Common myeloid progenitor, CD34-positive (primary cell): ENCODE data around the gene SAMD4A.

Source experiments
- CTCF ChIA-PET: fragments of 350-600 bp; sonication (Branson Sonifier 250); formaldehyde crosslinking; loops from one replicate; lab custom pipeline; 2021; ENCODE audit warnings: antibody characterized with exemption; lab: Charles Lee
- POLR2A ChIA-PET: fragments of 350-600 bp; sonication (Branson Sonifier 250); formaldehyde crosslinking; loops from one replicate; lab custom pipeline; 2021; ENCODE audit warnings: antibody characterized with exemption; lab: Charles Lee
- DNase-seq, 3 donors: peaks; one replicate each; pipeline versions ENCODE4 v3.0.0 to v3.0.0-alpha.2; 2013
- H3K27ac ChIP-seq, 2 experiments: 1 replicate in 1 of 2; 2 replicates in 1 of 2; pipeline ENCODE4 v1.7.0; 2013; ENCODE audit warnings: inconsistent platforms in 2 of 2, low read length in 2 of 2, mild to moderate bottlenecking in 2 of 2, low read depth in 1 of 2, moderate library complexity in 1 of 2; ENCODE audit not compliant: severe bottlenecking in 2 of 2, insufficient read depth in 1 of 2, poor library complexity in 1 of 2
- H3K27me3 ChIP-seq, 5 experiments: replicated peaks in 2 of 5; 1 replicate in 3 of 5; 2 replicates in 2 of 5; pipeline versions ENCODE4 v1.6.1 to v1.7.0; 2013; ENCODE audit warnings: low read length in 4 of 5, mild to moderate bottlenecking in 2 of 5, moderate library complexity in 2 of 5, inconsistent platforms in 1 of 5; ENCODE audit not compliant: insufficient read depth in 5 of 5, control insufficient read depth in 4 of 5
- H3K36me3 ChIP-seq, 4 experiments: 1 replicate in 2 of 4; 2 replicates in 2 of 4; pipeline versions ENCODE4 v1.6.1 to v1.7.0; 2013; ENCODE audit warnings: low read length in 3 of 4, control low read depth in 1 of 4, mild to moderate bottlenecking in 1 of 4; ENCODE audit not compliant: control insufficient read depth in 4 of 4, insufficient read depth in 4 of 4
- H3K4me1 ChIP-seq, 4 experiments: 1 replicate in 3 of 4; 2 replicates in 1 of 4; pipeline versions ENCODE4 v1.6.1 to v1.7.1; 2013; ENCODE audit warnings: low read length in 3 of 4, mild to moderate bottlenecking in 3 of 4, control low read depth in 1 of 4, inconsistent platforms in 1 of 4, moderate library complexity in 1 of 4; ENCODE audit not compliant: control insufficient read depth in 4 of 4, insufficient read depth in 4 of 4; ENCODE audit errors: control extremely low read depth in 1 of 4
- H3K4me3 ChIP-seq, 7 experiments: 1 replicate in 4 of 7; 2 replicates in 3 of 7; pipeline versions ENCODE4 v1.5.1 to v1.7.0; 2013; ENCODE audit warnings: mild to moderate bottlenecking in 7 of 7, low read length in 6 of 7, moderate library complexity in 6 of 7, inconsistent platforms in 2 of 7, low read depth in 2 of 7, control low read depth in 1 of 7; ENCODE audit not compliant: insufficient read depth in 4 of 7, control insufficient read depth in 1 of 7; ENCODE audit errors: extremely low read depth in 1 of 7
- H3K9me3 ChIP-seq, 5 experiments: 1 replicate in 4 of 5; 2 replicates in 1 of 5; pipeline versions ENCODE4 v1.6.1 to v1.7.1; 2013; ENCODE audit warnings: low read length in 4 of 5, mild to moderate bottlenecking in 2 of 5, inconsistent platforms in 1 of 5, low read depth in 1 of 5, moderate library complexity in 1 of 5; ENCODE audit not compliant: control insufficient read depth in 4 of 5, insufficient read depth in 2 of 5; ENCODE audit errors: control extremely low read depth in 1 of 5
- WGBS: methylation state at CpG from one replicate; pipeline ENCODE4 v1.1.5; 2013; ENCODE audit not compliant: insufficient coverage; 5-methylcytosine and 5-hydroxymethylcytosine counted together

Gene SAMD4A

DNA sequence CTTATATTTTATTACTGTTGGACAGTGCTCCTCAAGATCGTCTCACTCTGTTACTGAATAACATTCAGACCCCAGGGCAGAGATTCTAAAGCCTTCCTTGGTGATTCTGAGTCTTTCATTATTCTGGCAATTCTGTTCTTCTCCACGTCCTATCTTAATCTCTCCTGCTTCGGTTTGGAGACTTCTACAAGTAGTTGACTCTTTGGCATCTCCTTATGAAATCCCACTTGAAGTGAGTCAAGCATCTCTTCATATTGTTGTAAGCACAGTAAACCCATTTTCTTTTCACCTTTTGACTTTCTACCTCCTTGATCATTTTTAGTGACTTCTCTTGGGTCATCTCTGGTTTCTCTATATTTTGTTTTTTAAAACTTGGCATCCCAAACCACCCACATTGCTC, 132.8 kb downstream of the SAMD4A start:
- H3K4me1 ChIP-seq: peaks cover 0 to 9% (median 0%) of the 10 kb centered on the region in 4 experiments
- ChIA-PET POLR2A (no interaction called here), CTCF (interaction anchor here (0.9 to 3.8 kb wide), 11 partner anchors 9 to 133 kb away, joined by 3 to 14 read pairs (median 4); partner anchors contain the start of gene SAMD4A)
- DNase-seq: no peak
- no peak overlapping the region for H3K4me3 ChIP-seq
- no peaks in the 10 kb centered on the region for H3K36me3 ChIP-seq
- no peaks in the 10 kb centered on the region for H3K27me3 ChIP-seq
- no peak overlapping the region for H3K27ac ChIP-seq
- 100% methylated on average over 3 of the region's 3 CpGs for WGBS
- no peaks in the 10 kb centered on the region for H3K9me3 ChIP-seq

DNA sequence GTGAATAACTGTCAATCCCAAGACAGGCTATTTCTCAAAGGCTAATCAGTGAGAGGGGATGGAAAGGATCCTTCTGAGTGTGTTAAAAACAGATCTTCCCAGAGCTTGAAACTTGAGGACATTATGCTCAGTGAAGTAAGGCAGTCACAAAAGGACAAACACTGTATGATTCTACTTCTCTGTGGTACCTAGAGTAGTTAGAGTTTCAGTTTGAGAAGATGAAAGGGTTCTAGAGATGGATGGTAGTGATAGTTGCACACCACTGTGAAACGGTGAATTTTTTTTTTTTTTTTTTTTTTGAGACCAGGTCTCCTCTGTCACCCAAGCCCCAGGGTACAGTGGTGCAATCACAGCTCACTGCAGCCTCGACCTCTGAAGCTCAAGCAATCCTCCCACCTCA, 133.8 kb downstream of the SAMD4A start:
- WGBS: no CpG with 5 or more reads among the region's 2 CpGs
- Histone ChIP-seq H3K4me1 (peaks cover 0 to 9% (median 0%) of the 10 kb centered on the region in 4 experiments), H3K27me3 (no peaks in the 10 kb centered on the region), H3K9me3 (no peaks in the 10 kb centered on the region), H3K36me3 (no peaks in the 10 kb centered on the region), H3K4me3 (no peak overlapping the region), H3K27ac (no peak overlapping the region)
- DNase-seq: no peak
- ChIA-PET POLR2A (no interaction called here), CTCF (interaction anchor here (0.7 to 3.8 kb wide), 14 partner anchors 10 to 169 kb away, joined by 3 to 14 read pairs (median 4); no protein-coding TSS in a partner anchor)

DNA sequence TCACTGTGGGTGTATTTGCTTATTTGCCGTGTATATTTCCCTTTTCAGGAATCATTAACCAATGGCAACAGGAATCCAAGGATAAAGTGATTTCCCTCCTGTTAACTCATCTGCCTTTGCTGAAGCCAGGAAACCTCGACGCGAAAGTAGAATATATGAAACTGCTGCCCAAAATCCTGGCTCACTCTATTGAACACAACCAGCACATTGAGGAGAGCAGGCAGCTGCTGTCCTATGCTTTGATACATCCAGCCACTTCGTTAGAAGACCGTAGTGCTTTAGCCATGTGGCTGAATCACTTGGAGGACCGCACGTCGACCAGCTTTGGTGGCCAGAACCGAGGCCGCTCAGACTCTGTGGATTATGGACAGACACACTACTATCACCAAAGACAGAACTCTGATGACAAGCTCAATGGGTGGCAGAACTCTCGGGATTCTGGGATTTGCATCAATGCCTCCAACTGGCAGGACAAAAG, 135.1 kb downstream of the SAMD4A start:
- POLR2A ChIA-PET: interaction anchor here (0.8 kb wide), 1 partner anchor 75 kb away, joined by 3 read pairs; no protein-coding TSS in a partner anchor
- peaks cover 0 to 9% (median 0%) of the 10 kb centered on the region in 4 experiments for H3K4me1 ChIP-seq
- CTCF ChIA-PET: interaction anchor here (1.6 to 2.2 kb wide), 4 partner anchors 11 to 170 kb away, joined by 3 to 8 read pairs (median 6); no protein-coding TSS in a partner anchor
- no peaks in the 10 kb centered on the region for H3K27me3 ChIP-seq
- no peak overlapping the region for H3K27ac ChIP-seq
- WGBS: 92% methylated on average over 8 of the region's 12 CpGs
- no peaks in the 10 kb centered on the region for H3K36me3 ChIP-seq
- H3K4me3 ChIP-seq: no peak overlapping the region
- DNase-seq: no peak
- H3K9me3 ChIP-seq: no peaks in the 10 kb centered on the region

DNA sequence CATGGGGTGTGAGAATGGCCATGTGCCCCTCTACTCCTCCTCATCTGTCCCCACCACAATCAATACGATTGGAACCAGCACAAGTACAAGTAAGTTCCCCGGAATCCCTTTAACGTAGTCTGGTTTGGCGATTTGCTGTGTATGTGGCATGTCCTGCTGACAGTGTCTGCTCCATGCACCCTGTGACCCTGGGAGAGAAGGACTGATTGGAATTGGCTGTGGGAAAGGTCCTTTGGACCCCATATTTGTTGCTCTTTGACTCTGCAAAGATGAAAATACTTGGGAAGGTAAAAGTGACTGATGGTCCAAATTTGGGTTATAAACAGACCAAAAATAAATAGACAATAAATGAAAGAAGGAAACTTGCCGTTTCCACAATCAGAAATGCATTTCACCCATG, 135.6 kb downstream of the SAMD4A start:
- 100% methylated on average over 3 of the region's 5 CpGs for WGBS
- Histone ChIP-seq H3K36me3 (no peaks in the 10 kb centered on the region), H3K9me3 (no peaks in the 10 kb centered on the region), H3K27me3 (no peaks in the 10 kb centered on the region), H3K4me1 (peaks cover 0 to 9% (median 0%) of the 10 kb centered on the region in 4 experiments), H3K27ac (no peak overlapping the region), H3K4me3 (no peak overlapping the region)
- no peak for DNase-seq
- CTCF ChIA-PET: interaction anchor here (1.6 kb wide), 1 partner anchor 170 kb away, joined by 3 read pairs; no protein-coding TSS in a partner anchor
- POLR2A ChIA-PET: interaction anchor here (0.8 kb wide), 1 partner anchor 76 kb away, joined by 3 read pairs; no protein-coding TSS in a partner anchor

DNA sequence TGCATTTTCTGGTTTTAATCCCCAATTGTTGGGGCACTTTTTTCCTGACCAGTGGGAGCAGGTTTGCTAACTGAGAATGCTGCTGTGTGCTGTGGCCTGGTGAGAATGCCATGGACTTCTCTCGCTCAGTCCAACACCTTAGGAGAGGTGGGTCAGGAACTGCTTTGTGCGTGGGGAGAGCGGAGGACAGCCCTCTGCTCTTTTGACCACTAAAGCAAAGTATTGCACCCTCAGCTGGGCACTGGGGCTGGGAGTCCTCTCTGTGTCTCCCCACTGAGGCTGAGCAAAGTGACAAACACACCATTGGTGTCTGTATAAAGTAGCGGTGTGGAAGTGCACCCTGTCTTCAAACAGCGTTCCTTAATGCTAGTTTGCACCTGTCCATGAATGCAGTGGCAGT, 136.2 kb downstream of the SAMD4A start:
- Histone ChIP-seq H3K36me3 (no peaks in the 10 kb centered on the region), H3K9me3 (no peaks in the 10 kb centered on the region), H3K27me3 (no peaks in the 10 kb centered on the region), H3K4me3 (no peak overlapping the region), H3K27ac (no peak overlapping the region), H3K4me1 (peaks cover 0 to 9% (median 0%) of the 10 kb centered on the region in 4 experiments)
- POLR2A ChIA-PET: no interaction called here
- DNase-seq: no peak
- CTCF ChIA-PET: no interaction called here
- WGBS: 93% methylated on average over 5 of the region's 5 CpGs

DNA sequence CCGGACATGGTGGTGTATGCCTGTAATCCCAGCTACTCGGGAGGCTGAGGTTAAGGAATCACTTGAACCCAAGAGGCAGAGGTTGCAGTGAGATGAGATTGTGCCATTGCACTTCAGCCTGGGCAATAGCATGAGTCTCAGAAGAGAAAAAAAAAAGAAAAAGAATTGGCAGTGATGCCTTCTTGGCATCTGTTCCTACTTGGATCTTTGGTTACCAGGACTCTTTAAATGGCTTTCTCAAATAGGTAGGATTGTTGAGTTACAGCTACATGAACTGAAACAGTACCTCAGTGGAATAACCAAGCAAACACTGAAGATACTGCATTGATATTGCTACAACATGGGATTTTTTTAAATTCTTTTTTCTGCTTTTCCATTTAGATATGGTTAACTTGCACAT, 136.8 kb downstream of the SAMD4A start:
- ChIA-PET POLR2A (no interaction called here), CTCF (no interaction called here)
- Histone ChIP-seq H3K27ac (no peak overlapping the region), H3K9me3 (no peaks in the 10 kb centered on the region), H3K27me3 (no peaks in the 10 kb centered on the region), H3K4me1 (peaks cover 0 to 3% (median 0%) of the 10 kb centered on the region in 4 experiments), H3K4me3 (no peak overlapping the region), H3K36me3 (no peaks in the 10 kb centered on the region)
- WGBS: 100% methylated on average over 2 of the region's 2 CpGs
- DNase-seq: no peak

DNA sequence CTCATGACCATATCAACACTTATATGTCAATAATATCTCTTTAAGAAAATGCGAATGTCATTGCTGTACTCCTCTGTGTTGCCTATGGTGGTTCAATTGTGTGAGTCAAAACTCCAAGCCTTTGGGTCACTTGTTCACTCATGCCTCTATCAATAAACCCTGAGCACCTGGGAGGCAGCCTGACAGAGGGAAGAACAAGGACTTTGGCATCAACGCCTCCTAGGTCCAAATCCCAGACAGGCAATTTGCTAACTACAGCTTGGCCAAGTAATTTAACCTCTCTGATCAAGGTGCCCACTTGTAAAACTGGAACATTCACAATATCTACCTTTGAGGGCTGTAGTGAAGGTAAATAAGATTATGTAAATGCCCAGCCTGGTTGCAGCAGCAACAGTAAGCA, 137.8 kb downstream of the SAMD4A start:
- H3K27me3 ChIP-seq: no peaks in the 10 kb centered on the region
- no peaks in the 10 kb centered on the region for H3K4me1 ChIP-seq
- ChIA-PET CTCF (interaction anchor here (1.3 to 1.5 kb wide), 2 partner anchors 11 to 140 kb away, joined by 3 to 6 read pairs; no protein-coding TSS in a partner anchor), POLR2A (no interaction called here)
- H3K27ac ChIP-seq: no peak overlapping the region
- no CpG with 5 or more reads among the region's 2 CpGs for WGBS
- no peaks in the 10 kb centered on the region for H3K36me3 ChIP-seq
- H3K9me3 ChIP-seq: no peaks in the 10 kb centered on the region
- no peak overlapping the region for H3K4me3 ChIP-seq
- DNase-seq: no peak
